A673 (cell line): ENCODE data around the gene RPL36.

Experiments
- EZH2 ChIP-seq: fragments of 200-600 bp; sonication (generic); IDR thresholded peaks from 2 replicates; pipeline ENCODE4 v1.6.1; 2017; ENCODE audit warnings: borderline replicate concordance, low read depth, mild to moderate bottlenecking, mixed read lengths, antibody characterized with exemption, low read length; ENCODE audit not compliant: poor library complexity, severe bottlenecking
- TF ChIP-seq, protein P1 (sequence below): fragments of 300-800, 200-600 bp; sonication (generic); conservative IDR thresholded peaks from 2 replicates; pipeline ENCODE4 v1.5.1; 2017; ENCODE audit warnings: low read depth, mild to moderate bottlenecking, antibody characterized with exemption, low read length, moderate library complexity, mixed read lengths

DNA sequence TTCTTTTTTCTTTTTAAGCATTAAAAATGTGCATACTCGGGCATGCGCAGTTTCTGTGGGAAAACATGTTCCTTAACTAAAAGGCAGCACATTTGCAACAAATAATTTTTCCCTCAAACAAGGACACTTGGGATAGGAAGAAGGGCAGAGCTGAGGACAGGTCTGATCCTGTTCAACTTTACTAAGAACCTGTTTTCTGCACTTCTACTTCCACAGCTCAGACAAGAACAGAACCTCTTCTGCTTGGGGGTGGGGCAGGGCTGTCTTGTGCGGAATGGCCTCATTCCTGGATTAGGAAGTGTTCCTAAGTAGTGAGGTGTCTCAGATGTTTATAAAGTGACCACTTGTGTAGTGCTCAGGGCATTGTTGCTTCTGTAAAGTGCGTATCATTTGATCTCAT, 48.9 kb upstream of the RPL36 start:
- TF ChIP-seq, protein P1, sequence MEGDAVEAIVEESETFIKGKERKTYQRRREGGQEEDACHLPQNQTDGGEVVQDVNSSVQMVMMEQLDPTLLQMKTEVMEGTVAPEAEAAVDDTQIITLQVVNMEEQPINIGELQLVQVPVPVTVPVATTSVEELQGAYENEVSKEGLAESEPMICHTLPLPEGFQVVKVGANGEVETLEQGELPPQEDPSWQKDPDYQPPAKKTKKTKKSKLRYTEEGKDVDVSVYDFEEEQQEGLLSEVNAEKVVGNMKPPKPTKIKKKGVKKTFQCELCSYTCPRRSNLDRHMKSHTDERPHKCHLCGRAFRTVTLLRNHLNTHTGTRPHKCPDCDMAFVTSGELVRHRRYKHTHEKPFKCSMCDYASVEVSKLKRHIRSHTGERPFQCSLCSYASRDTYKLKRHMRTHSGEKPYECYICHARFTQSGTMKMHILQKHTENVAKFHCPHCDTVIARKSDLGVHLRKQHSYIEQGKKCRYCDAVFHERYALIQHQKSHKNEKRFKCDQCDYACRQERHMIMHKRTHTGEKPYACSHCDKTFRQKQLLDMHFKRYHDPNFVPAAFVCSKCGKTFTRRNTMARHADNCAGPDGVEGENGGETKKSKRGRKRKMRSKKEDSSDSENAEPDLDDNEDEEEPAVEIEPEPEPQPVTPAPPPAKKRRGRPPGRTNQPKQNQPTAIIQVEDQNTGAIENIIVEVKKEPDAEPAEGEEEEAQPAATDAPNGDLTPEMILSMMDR: no peak
- no peak for TF ChIP-seq EZH2
